HT-29 (cell line): ENCODE measurements around the gene DRICH1. TPM values are rescaled to one million over a fixed set of nuclear protein-coding genes. Genes with fewer than 3 reads are reported as not detected.
"Not testable (repeated sequence)": the region's sequence is repeated elsewhere in the genome, so short reads cannot be mapped to it uniquely, and the experiment has no call there.

Source experiments
- DNase-seq: peaks from one replicate; pipeline ENCODE4 v3.0.0-alpha.2; 2015; ENCODE audit warnings: low spot score
- total RNA-seq: library from RNA; depleted of rRNA; stranded (reverse); fragments of >200 nt; shearing (Covaris generic); gene quantifications from 2 replicates; pipeline ENCODE4 v1.2.3, GENCODE V29; 2014; rRNA removed

The DRICH1 gene, protein sequence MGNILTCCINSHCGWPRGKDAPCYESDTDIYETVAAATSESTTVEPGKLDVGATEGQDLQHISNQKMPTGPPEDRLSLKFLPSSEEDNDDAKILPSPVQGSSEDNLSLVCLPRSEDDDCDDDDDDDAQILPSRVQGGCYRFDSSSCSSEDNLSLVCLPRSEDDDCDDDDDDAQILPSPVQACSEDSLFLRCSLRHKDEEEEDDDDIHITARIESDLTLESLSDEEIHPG
- not detected in 2 replicates for total RNA-seq

DNA sequence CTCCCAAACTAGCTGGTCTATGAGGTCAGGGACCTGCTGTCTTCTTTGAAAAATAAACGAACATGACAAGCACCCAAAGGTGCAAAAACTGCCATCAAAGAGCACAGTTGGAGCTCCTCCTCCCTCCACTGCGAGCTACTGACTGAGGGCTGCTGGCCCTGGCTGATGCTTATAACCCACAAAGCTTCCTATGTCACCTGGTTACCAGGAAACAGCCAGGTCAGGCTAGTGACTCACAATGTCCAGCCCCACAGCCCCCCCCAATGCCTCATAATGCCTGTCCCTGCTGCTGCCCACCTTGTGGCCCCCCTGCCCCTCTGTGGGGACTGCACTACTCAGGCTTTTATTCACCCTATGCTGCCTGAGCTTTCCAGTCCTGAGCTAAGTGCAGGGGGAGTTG is at the start of gene DRICH1:
Gene DRICH1 (minus strand): TSS at position 144 of the 400 bp plus-strand sequence. CDS start 298 bp downstream, outside the sequence.
- peak; percentile 5 for DNase-seq

GRCh38 chr22:23681026-23681809 is 49.1 kb upstream of the DRICH1 start:
- no peak for DNase-seq

DNA sequence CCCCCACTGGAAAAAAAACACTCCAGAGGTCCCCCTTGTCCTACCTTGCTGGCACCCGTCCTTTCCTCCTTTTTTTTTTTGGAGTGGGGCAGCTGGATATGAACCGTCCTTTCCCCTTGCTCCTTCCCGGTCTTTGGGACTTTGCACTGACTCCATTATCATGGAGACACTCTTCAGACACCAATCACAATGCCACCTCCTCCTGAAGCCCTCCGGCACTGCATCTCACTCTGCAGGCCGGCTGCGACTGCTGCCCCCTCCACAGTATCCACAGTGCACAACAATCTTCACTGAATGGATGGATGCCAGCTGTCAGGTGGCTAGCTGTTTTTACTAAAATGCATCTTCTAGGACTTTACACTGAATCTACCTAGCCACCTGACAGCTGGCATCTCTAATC is 46.0 kb upstream of the DRICH1 start:
- no peak for DNase-seq

GRCh38 chr22:23677701-23677995 is 45.5 kb upstream of the DRICH1 start:
- DNase-seq = no peak

GRCh38 chr22:23676841-23677700 is 45.0 kb upstream of the DRICH1 start:
- not testable (repeated sequence) for DNase-seq

GRCh38 chr22:23675502-23676415 is 43.6 kb upstream of the DRICH1 start:
- peak; percentile 19 for DNase-seq

DNA sequence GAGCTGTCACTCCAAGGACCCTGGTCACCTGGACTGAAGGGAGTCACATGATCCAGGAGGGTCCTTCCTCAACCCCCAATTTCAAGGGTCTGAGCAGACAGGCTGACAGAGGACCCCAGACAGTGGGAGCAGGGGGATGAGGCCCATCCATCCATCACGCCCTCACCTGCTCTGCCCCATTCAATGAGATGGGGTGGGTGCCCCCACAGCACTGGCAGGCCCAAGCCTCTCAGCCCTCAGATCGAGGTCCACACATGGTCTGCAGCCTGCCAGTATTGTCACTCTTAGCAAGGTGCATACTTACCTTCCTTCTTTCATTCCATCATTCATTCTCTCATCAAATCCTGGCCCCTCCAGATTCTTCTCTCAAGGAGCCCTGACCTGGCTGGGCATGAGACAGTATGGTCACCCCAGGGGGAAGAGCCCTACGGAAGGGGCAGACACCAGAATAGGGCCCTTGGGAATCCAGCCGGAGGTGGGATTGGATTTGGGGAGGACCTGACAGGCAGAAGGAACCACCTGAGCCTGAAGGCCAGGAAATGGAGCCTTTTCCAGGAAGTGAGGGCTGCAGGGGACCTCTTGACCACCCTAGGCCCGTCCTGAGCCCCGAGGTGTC is 42.9 kb upstream of the DRICH1 start:
- DNase-seq = not testable (repeated sequence)

- no peak for DNase-seq
Observed at GRCh38 chr22:23673826-23674690, 41.9 kb upstream of the DRICH1 start.

DNA sequence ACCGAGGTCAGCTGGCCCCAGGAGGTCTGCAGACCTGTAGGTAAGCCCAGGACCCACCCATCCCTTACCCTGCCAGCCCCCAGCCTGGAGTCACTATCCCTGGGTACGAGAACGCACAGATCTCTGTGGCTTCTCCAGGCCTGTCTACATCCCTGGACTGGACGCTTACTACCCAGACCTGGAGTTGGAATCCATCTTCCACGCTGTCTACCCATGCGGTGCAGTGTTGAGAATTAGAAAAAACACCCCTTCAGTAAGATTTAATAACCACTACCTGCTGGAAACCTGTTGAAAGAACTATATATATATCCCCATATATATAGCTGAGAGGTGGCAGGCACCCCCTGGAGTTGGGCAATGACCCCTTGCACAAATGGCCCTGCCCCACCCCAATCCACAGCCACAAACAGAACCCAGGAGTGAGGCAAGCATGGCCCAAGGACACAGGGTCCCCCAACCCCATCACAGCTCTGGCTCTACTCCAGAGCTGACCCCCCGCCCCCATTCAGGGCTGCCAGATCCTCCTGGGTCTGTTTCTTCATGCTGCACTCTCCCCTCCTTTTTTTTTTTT is 41.0 kb upstream of the DRICH1 start:
- DNase-seq = no peak

DNA sequence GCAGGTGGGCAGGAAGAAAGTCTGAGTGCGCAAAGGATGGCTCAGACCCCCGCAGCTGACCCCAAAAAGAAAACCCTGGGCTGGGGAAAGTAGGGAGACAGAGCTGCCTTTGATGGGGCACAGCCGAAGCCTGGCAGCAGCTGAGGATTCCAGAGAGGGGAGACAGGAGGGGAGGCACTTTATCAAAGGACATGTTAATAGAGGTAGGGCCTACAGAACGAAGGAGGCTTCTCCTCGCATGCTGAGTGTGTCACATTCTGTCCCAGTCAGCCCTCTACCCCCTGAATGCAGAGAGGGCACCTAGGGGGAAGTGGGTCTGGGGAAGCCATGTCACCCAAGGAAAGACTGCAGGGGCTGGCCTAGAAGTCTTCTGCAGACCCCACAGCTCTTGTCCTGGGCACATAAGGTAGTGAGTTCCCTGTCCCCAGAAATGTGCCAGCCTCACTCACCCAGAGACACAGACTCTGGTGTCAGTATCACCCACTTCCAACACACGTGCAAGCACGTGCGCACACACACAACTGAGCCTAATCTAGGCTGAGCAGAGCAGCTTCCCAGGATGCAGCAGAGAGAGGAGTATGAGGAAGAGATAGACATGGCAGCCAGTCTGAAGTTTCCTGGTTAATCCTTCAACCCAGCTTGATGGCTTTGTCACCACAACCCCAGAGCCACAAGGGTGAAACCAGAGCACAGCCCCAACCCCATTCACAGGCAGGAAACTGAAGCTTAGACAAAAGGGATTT is 40.4 kb upstream of the DRICH1 start:
- not testable (repeated sequence) for DNase-seq

- DNase-seq = not testable (repeated sequence)
Observed at GRCh38 chr22:23671387-23671786, 39.3 kb upstream of the DRICH1 start.

DNA sequence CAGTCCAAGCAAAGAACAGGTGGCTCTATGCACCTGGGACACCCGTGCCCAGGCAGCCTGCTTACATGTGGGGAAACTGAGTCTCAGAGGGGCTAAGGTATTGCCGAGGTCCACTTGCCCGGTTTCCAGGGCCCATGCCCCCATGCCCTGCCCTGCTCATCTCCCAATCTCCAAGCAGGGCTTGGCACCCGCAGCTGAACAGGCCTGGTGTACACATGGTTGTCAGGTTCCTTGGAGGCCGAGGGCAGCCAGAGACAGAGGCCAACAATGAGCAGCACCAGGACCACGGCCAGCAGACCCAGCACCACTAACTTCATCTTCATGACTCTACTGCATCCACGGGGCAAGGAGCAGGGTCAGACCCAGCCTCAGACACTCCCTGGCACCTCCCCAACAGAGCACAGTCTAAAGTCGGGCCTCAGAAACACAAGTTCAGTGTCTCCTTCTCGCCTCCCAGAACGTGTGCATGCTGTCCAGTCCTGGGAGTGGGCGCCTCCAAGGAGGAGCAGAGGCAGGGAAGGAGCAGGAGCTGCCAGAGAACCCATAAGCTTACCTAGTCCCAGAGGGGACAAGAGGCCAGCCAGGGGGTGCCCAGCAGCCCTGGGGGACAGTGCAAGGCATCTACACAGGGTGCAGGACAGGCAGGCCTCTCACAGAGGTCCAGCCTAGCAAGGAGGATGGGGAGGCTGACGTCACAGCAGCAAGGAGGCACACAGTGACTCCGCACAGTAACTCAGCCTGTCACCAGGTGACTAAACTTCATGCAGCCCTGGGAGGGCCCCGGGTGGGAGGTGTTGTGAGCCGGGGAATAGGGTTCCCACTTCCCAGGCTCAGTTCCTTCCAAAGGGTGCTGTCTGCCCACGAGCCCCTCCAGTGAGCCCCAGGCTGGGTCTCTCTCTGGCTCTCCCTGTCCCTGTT is 38.5 kb upstream of the DRICH1 start:
- no peak for DNase-seq

DNA sequence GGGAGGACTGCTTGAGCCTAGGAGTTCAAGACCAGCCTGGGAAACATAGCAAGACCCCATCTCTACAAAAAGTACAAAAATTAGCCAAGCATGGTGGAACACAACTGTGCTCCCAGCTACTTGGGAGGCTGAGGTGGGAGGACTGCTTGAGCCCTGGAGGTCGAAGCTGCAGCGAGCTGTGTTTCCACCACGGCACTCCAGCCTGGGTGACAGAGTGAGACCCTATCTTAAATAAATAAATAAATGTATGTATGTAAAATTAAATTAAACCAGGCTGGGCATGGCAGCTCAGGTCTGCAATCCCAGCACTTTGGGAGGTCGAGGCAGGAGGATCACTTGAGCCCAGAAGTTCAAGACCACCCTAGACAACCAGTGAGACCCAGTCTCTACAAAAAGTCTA is 28.3 kb upstream of the DRICH1 start:
- DNase-seq = not testable (repeated sequence)

GRCh38 chr22:23657727-23658126 is 25.6 kb upstream of the DRICH1 start:
- DNase-seq = no peak

DNA sequence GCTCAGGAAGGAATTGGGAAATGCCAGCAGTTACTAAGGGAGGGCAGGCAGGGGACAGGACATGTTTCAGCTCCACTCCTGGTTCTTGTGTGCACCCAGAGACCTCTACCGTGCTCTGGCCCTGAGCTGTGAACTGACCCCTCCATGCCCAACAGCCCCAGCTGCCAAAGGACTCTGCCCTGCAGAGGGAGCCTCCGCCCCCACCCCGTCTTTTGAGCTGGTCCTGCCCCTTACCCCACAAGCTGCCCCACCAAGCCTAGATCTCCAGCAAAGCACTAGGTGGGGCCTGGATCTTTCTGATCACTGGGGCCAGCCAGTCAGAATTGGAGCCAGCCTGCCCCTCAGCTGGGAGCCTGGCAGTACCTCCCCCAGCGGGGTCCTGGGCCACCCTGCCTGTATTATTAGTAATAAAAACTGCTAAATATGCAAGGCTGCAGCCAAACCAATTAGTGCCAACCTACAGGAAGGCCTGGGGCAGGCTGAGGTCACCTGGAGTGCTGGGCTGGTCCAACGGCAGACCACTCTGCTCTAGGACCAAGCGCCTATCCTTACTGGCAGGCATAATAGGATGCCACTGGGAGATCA is 23.9 kb upstream of the DRICH1 start:
- no peak for DNase-seq

- no peak for DNase-seq
Observed at GRCh38 chr22:23652711-23653110, 20.6 kb upstream of the DRICH1 start.

DNA sequence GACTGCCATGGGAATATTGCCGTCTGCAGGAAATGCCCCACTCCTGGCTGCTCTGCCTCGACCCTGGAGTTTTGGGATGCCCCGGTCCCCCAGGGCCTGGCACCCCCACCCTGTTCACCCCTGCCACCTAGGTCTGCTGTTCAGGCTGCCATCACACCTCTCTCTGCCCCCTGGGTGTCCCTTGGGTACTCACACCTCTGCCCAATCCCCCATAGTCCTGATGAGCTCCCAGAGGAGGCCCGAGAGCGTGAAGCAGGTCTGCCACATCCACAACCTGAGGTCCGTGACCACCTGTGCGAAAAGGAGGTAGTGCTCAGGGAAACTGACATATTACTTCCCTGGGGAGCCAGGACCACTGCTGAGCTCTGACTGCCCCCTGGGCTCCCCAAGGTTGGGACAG is 20.2 kb upstream of the DRICH1 start:
- DNase-seq = no peak
